Measurements from ENCODE around the gene NVL. TPM values are rescaled to one million over a fixed set of nuclear protein-coding genes. Genes with fewer than 3 reads are reported as not detected.

Gene NVL
- total and polyA plus RNA-seq, 4 donors: 12.8 to 41.5 (median 29.1) TPM

- H3K36me3 ChIP-seq (ENCODE audit: control insufficient read depth in 4 of 4, insufficient read depth in 4 of 4, low read length in 4 of 4): peaks cover 4 to 10% (median 7%) of the 10 kb centered on the region in 4 donors
- 82 to 85% methylated on average over 3 of the region's 3 CpGs for WGBS, 2 donors
Observed at GRCh38 chr1:224276771-224277487, 53.0 kb downstream of the NVL start.

GRCh38 chr1:224274970-224275626 lies 54.9 kb downstream of the NVL start:
- Histone ChIP-seq H3K9me3 (ENCODE audit: control insufficient read depth in 4 of 4, insufficient read depth in 3 of 4, low read length in 3 of 4) (no peaks in the 10 kb centered on the region), H3K27me3 (ENCODE audit: control insufficient read depth in 3 of 3, insufficient read depth in 3 of 3, low read length in 2 of 3) (no peaks in the 10 kb centered on the region), H3K36me3 (ENCODE audit: control insufficient read depth in 4 of 4, insufficient read depth in 4 of 4, low read length in 4 of 4) (peaks cover 4 to 8% (median 6%) of the 10 kb centered on the region in 4 donors), H3K27ac (ENCODE audit: low read depth in 1 of 2, low read length in 1 of 2) (no peak overlapping the region), H3K4me3 (no peak overlapping the region), H3K9ac (ENCODE audit: insufficient read depth in 1 of 2, low read length in 2 of 2) (no peak overlapping the region), H3K4me1 (ENCODE audit: control insufficient read depth in 5 of 5, insufficient read depth in 5 of 5, low read length in 5 of 5) (no peaks in the 10 kb centered on the region)
- TF ChIP-seq CTCF (IDR thresholded peaks at IDR 0.05; ENCODE audit: control extremely low read depth, extremely low read depth): no peak
- WGBS, 2 donors: 84 to 93% methylated on average over 6 of the region's 6 CpGs
- DNase-seq (no peak), ATAC-seq (ENCODE audit: insufficient read depth, low FRiP score) (no peak)

More at GRCh38 chr1:224276771-224277487, 53.0 kb downstream of the NVL start:
- Histone ChIP-seq H3K9ac (ENCODE audit: insufficient read depth in 1 of 2, low read length in 2 of 2) (no peak overlapping the region), H3K9me3 (ENCODE audit: control insufficient read depth in 4 of 4, insufficient read depth in 3 of 4, low read length in 3 of 4) (no peaks in the 10 kb centered on the region), H3K4me3 (no peak overlapping the region), H3K27me3 (ENCODE audit: control insufficient read depth in 3 of 3, insufficient read depth in 3 of 3, low read length in 2 of 3) (no peaks in the 10 kb centered on the region), H3K4me1 (ENCODE audit: control insufficient read depth in 5 of 5, insufficient read depth in 5 of 5, low read length in 5 of 5) (no peaks in the 10 kb centered on the region), H3K27ac (ENCODE audit: low read depth in 1 of 2, low read length in 1 of 2) (no peak overlapping the region)
- DNase-seq: no peak
- no peak for ATAC-seq (ENCODE audit: insufficient read depth, low FRiP score)
- no peak for TF ChIP-seq CTCF (IDR thresholded peaks at IDR 0.05; ENCODE audit: control extremely low read depth, extremely low read depth)

GRCh38 chr1:224273641-224274040 lies 56.3 kb downstream of the NVL start:
- no peak overlapping the region for H3K4me3 ChIP-seq
- ATAC-seq (ENCODE audit: insufficient read depth, low FRiP score): no peak
- WGBS, 2 donors: 94 to 98% methylated on average over 2 of the region's 2 CpGs
- H3K36me3 ChIP-seq (ENCODE audit: control insufficient read depth in 4 of 4, insufficient read depth in 4 of 4, low read length in 4 of 4): peaks cover 6 to 13% (median 8%) of the 10 kb centered on the region in 4 donors
- no peak for TF ChIP-seq CTCF (IDR thresholded peaks at IDR 0.05; ENCODE audit: control extremely low read depth, extremely low read depth)
- no peak overlapping the region for H3K27ac ChIP-seq (ENCODE audit: low read depth in 1 of 2, low read length in 1 of 2)
- H3K4me1 ChIP-seq (ENCODE audit: control insufficient read depth in 5 of 5, insufficient read depth in 5 of 5, low read length in 5 of 5): no peaks in the 10 kb centered on the region
- no peak overlapping the region for H3K9ac ChIP-seq (ENCODE audit: insufficient read depth in 1 of 2, low read length in 2 of 2)
- no peaks in the 10 kb centered on the region for H3K9me3 ChIP-seq (ENCODE audit: control insufficient read depth in 4 of 4, insufficient read depth in 3 of 4, low read length in 3 of 4)
- DNase-seq: no peak
- no peaks in the 10 kb centered on the region for H3K27me3 ChIP-seq (ENCODE audit: control insufficient read depth in 3 of 3, insufficient read depth in 3 of 3, low read length in 2 of 3)
